Prostate gland (tissue), 2 donors: ENCODE data around the gene GAGE12E.
"Not testable (repeated sequence)": the region's sequence is repeated elsewhere in the genome, so short reads cannot be mapped to it uniquely, and the experiment has no call there.

ENCODE experiments used
- CTCF ChIP-seq, 4 experiments: fragments of 200-600 bp in 2 of 4; fragments of 450-650 bp in 2 of 4; sonication (generic) in 2 of 4; IDR thresholded peaks; 1 replicate in 3 of 4; 2 replicates in 1 of 4; pipeline ENCODE4 v1.5.1; 2016 to 2019; ENCODE audit warnings: antibody characterized with exemption in 4 of 4, mild to moderate bottlenecking in 2 of 4, moderate library complexity in 2 of 4
- POLR2A ChIP-seq: fragments of 450-650 bp; IDR thresholded peaks from one replicate; pipeline ENCODE4 v1.6.1; 2016; ENCODE audit warnings: antibody characterized with exemption, mild to moderate bottlenecking
- POLR2AphosphoS5 ChIP-seq: sonication (generic); formaldehyde crosslinking; IDR thresholded peaks from one replicate; pipeline ENCODE4 v1.6.1; 2017; ENCODE audit warnings: antibody characterized with exemption

- TF ChIP-seq POLR2A; CTCF (IDR thresholded peaks at IDR 0.05); POLR2AphosphoS5: not testable (repeated sequence)
These were observed 9.5 kb downstream of the GAGE12E start, which contains the start of gene GAGE12F for GRCh38 chrX:49560542-49560941.
